Measurements from ENCODE around the gene NR2F1-AS1.
"Not testable (repeated sequence)": the region's sequence is repeated elsewhere in the genome, so short reads cannot be mapped to it uniquely, and the experiment has no call there.

Gene NR2F1-AS1

DNA sequence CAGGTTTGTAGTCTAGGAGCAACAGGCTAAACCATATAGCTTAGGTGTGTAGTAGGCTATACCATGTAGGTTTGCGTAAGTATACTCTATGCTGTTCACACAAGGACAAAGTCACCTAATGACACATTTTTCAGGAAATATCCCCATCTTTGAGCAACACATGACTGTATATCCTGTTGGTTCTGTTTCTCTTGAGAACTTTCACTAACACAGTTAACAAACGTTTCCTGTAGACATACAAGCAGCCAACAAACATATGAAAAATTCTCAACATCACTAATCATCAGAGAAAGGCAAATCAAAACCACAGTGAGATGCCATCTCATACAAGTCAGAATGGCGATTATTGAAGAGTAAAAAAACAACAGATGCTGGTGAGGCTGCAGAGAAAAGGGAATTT, 68.2 kb downstream of the NR2F1-AS1 start:
- DNase-seq, result peak; percentile 82

DNA sequence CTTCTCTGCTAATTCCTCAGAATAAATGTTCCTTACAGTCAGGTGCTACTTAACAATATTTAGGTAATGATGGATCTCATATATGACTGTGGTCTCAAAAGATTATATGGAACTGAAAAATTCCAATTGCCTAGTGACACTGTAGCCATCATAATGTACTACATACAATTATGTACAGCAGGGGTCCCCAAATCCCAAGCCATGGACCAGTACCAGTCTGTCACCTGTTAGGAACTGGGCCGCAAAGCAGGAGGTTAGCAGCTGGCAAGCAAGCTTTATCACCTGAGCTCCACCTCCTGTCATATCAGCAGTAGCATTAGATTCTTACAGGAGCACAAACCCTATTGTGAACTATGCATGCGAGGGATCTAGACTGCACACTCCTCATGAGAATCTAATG, 69.6 kb downstream of the NR2F1-AS1 start:
- DNase-seq, result no peak

GRCh38 chr5:93510626-93511380, 70.2 kb downstream of the NR2F1-AS1 start:
- DNase-seq, result no peak

DNA sequence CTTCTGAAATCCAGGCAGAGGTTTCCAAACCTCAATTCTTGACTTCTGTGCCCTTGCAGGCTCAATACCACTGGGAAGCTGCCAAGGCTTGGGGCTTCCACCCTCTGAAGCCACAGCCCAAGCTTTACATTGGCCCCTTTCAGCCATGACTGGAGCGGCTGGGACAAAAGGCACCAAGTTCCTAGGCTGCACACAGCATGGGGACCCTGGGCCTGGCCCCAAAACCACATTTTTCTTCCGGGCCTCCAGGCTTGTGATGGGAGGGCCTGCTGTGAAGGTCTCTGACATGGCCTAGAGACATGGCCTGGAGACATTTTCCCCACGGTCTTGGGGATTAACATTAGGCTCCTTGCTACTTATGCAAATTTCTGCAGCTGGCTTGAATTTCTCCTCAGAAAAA, 75.5 kb downstream of the NR2F1-AS1 start:
- DNase-seq, result peak; percentile 12

DNA sequence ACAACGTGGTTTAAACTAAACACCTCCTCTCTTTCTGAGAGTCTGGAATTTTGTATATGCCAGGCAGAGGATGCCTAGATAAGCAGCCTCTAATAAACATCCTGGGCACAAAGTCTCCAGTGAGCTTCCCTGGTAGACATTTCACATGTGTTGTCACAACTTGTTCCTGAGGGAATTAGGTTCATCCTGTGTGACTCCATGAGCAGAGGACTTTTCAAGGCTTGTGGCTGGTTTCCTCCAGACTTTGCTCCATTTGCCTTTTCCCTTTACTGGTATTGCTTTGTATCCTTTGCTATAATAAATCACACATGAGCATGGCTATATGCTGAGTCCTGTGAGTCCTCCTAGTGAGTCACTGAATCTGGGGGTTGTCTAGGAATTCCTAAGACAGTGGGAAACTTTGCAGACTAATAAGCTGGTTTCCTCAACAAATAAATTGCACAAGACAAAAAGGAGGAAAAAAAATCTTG, 77.4 kb downstream of the NR2F1-AS1 start:
- peak; percentile 96 for DNase-seq

- DNase-seq, result no peak
These were observed 83.9 kb downstream of the NR2F1-AS1 start for GRCh38 chr5:93497096-93497495.

GRCh38 chr5:93479982-93480509, 101.0 kb downstream of the NR2F1-AS1 start:
- no peak for DNase-seq

DNA sequence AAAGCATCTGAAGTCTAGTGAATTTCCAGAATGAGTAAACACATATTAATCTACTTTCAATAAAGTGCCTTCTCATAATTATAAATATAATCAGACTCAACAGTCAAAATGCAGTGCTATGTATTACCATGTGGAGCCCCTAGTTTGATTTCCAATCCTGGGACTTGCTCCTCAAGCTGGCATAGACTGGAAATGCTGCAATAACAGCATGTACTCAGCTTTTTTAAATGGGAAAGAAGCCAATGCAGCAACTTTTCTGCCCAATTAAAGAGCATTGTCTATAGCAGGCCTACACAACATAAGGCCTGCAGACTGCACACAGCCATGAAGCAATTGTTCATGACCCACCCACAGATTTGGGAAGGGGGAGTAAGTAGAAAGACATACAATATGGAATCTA, 103.2 kb downstream of the NR2F1-AS1 start:
- DNase-seq, result no peak

DNA sequence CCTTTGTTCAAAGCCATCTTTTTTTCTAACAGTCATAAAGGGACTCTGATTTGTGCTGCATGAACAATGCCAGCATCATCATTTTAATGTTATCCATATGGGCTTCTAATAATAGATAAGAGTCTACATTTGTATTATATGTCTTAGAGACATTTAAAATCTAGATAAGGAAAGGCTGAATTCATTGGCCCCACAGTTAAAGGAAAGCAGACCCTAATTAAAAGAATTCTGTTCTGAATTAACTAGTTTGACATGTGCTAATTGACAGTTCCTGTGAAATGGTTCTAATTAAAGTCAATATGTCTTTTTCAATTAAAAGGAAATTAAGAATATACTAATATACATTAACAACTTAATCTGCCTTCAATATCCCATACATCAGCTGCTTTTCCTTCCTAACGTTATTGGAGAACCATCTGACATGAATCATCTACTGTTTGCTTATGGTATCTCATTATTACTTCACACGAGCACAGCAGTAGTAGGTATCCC, 104.7 kb downstream of the NR2F1-AS1 start:
- peak; percentile 23 for DNase-seq

DNA sequence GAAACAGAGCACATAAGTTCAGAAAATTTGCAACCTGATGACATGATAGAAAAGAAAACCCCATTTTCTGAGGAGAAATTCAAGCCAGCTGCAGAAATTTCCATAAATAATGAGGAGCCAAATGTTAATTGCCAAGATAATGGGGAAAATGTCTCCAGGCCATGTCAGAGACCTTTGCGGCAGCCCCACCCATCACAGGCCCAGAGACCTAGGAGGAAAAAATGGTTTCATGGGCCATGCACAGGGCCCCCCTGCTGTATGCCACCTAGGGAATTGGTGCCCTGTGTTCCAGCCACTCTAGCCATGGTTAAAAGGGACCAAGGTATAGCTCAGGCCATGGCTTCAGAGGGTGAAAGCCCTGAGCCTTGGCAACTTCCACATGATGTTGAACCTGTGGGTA, 118.1 kb downstream of the NR2F1-AS1 start:
- DNase-seq, result no peak

DNA sequence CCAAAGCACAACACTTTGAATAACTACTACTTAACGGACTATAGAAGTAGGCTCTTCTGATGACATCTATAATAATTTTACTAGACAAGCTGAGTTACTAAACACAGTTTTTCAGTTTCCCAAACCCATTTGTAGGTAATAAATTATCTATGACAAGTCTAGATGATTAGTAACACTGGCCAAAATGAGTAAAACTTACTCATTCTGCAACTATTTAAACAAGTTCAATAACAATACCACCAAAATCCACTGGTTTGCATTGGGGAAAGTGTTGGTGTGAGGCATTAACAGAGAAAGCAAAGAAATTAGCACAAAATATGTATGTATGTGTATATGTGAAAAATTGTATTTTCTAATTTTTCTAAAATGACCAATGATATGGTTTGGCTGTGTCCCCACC, 119.3 kb downstream of the NR2F1-AS1 start:
- peak; percentile 52 for DNase-seq

DNA sequence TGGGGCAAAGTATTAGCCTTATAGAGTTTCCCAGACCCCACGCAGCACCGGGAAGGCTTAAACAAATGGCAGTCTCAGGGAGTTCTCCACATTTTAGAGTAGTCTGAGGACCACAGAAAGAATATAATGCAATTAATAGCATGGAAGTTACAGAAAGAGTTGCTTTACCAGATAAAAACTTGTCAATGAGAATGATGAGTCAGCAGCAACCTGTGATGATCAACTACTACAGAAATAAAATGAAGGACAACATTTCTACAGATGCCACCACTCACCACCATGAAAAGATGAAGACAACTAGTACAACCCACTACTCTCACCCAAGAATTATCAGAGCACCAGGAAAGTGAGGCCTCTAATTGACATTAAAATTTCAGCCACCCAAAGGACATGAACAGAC, 120.7 kb downstream of the NR2F1-AS1 start:
- DNase-seq, result no peak

- DNase-seq, result not testable (repeated sequence)
These were observed 124.2 kb downstream of the NR2F1-AS1 start for GRCh38 chr5:93456796-93457195.

DNA sequence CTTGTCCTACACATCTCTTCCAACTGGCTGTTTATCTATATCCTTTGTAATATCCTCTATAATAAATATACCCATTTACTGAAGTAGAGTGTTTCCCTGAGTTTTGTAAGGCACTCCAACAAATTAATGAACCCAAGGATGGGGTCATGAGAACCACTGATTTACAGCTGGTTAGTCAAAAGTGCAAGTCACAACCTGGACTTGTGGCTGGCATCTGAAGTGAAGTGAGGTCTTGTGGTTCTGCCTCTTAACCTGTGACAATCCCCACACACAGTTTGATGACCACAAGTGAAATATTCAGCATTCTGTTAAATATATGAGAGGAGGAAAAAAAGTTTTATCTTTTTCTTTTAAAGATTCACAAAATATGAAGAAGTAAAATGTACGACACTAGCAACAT, 126.1 kb downstream of the NR2F1-AS1 start:
- DNase-seq, result no peak

- DNase-seq, result no peak
These were observed 128.8 kb downstream of the NR2F1-AS1 start for GRCh38 chr5:93452255-93452654.

GRCh38 chr5:93438124-93438523, 142.9 kb downstream of the NR2F1-AS1 start:
- no peak for DNase-seq

DNA sequence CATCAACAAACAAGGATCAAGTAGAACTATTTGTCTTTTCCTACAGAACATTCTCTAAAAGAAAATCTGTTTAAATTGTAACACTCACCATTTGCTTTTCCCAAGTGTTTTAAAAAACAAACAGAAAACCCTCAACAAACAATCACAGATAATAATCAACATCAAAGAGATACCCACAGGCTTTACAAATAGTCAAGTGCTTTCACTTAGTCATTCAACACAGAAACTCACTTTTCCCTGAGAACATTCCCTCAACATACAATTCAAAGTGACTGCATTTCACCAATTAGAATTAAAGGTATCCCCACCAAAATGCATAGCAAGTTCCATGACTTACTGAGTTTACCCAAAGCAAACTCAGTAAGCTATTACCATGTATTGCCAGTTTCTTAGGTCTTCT, 144.9 kb downstream of the NR2F1-AS1 start:
- no peak for DNase-seq

DNA sequence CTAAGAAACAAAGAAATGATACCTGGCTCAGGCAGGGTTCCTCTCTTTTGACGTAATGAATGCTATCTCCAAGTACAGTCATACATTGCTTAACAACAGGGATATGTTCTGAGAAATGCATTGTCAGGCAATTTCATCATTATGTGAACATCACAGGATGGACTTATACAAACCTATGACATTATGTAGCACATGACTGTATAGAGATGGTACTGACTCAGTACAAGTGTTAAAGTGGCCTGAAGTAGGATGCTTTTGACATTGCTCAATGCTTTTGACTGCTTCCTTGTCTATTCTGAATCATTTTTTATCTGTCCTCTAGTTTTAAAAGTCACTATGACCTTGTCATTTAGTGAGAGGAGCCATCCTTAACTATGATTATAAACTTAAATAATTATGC, 147.6 kb downstream of the NR2F1-AS1 start:
- DNase-seq, result peak; percentile 70

DNA sequence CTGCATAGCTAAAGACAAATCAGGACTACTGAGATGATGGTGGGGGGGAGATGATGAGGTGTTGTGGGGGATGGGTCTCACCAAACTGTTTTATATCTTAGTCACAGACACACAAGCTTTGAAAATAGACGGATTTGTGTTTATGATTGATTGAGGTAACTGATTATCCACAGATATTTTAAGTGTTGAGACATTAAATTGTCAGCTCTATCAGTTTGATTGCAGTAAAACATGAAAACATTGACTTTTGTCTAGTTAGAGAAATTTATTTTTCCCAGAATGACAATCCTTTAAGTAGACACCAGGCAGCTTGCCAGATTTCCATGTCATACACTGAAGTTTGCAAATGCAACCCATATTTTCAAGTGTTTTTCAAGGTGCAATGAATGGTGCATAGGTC, 149.8 kb downstream of the NR2F1-AS1 start:
- DNase-seq, result peak; percentile 33

- DNase-seq, result no peak
These were observed 150.3 kb downstream of the NR2F1-AS1 start for GRCh38 chr5:93430673-93431199.

GRCh38 chr5:93430118-93430517, 150.9 kb downstream of the NR2F1-AS1 start:
- DNase-seq, result no peak

- DNase-seq, result peak; percentile 25
These were observed 152.2 kb downstream of the NR2F1-AS1 start for GRCh38 chr5:93428868-93429267.

GRCh38 chr5:93427316-93427715, 153.7 kb downstream of the NR2F1-AS1 start:
- no peak for DNase-seq

- DNase-seq, result peak; percentile 13
These were observed 155.9 kb downstream of the NR2F1-AS1 start for GRCh38 chr5:93425096-93425495.

All from fibroblast of upper back skin (primary cell).